ENCODE results near the gene CLIC4.
"Not testable (repeated sequence)": the region's sequence is repeated elsewhere in the genome, so short reads cannot be mapped to it uniquely, and the experiment has no call there.

The CLIC4 gene

GRCh38 chr1:24720152-24720551 is 25.1 kb upstream of the CLIC4 start:
- DNase-seq: no peak

- no peak for DNase-seq
These were observed 23.7 kb upstream of the CLIC4 start for GRCh38 chr1:24721533-24721932.

GRCh38 chr1:24722073-24723035 is 22.9 kb upstream of the CLIC4 start:
- DNase-seq: not testable (repeated sequence)

- no peak for DNase-seq
These were observed 20.7 kb upstream of the CLIC4 start for GRCh38 chr1:24724345-24725208.

- no peak for DNase-seq
These were observed 20.0 kb upstream of the CLIC4 start for GRCh38 chr1:24725209-24725651.

- DNase-seq: no peak
These were observed 18.5 kb upstream of the CLIC4 start for GRCh38 chr1:24726741-24727140.

GRCh38 chr1:24727501-24728216 is 17.6 kb upstream of the CLIC4 start:
- DNase-seq: no peak

GRCh38 chr1:24728982-24729381 is 16.3 kb upstream of the CLIC4 start:
- DNase-seq: no peak

GRCh38 chr1:24732186-24732885 is 12.9 kb upstream of the CLIC4 start:
- no peak for DNase-seq

- not testable (repeated sequence) for DNase-seq
These were observed 11.9 kb upstream of the CLIC4 start for GRCh38 chr1:24733342-24733741.

- DNase-seq: no peak
These were observed 10.1 kb upstream of the CLIC4 start for GRCh38 chr1:24735156-24735508.

- DNase-seq: no peak
These were observed 9.5 kb upstream of the CLIC4 start for GRCh38 chr1:24735509-24736375.

- no peak for DNase-seq
These were observed 7.7 kb upstream of the CLIC4 start for GRCh38 chr1:24737368-24738117.

- no peak for DNase-seq
These were observed 6.0 kb upstream of the CLIC4 start for GRCh38 chr1:24739241-24739640.

GRCh38 chr1:24742090-24742938 is 2.9 kb upstream of the CLIC4 start:
- peak in 1 of 5 experiments; percentile 12 for DNase-seq

- DNase-seq: no peak
These were observed 1.6 kb upstream of the CLIC4 start for GRCh38 chr1:24743404-24744211.

GRCh38 chr1:24745711-24746413 is 615 bp downstream of the CLIC4 start:
- DNase-seq: peak in 1 of 5 experiments; percentile 16

All from T-helper 2 cell (primary cell).